Psoas muscle (tissue), 8 donors: ENCODE data around the gene DRC1. TPM values are rescaled to one million over a fixed set of nuclear protein-coding genes. Genes with fewer than 3 reads are reported as not detected.

Experiments
- ATAC-seq, 4 donors: fragments of 200-7000 bp; cut with Tn5 transposase; one replicate each; pipeline ENCODE4 v1.9.1; 2020; ENCODE audit warnings: moderate library complexity in 3 of 4, mild to moderate bottlenecking in 2 of 4
- DNase-seq, 2 donors: peaks; one replicate each; pipeline ENCODE4 v3.0.0-alpha.2; 2020
- H3K27ac ChIP-seq: fragments of 200-600 bp; one replicate; pipeline ENCODE4 v1.8.0; 2022
- H3K27me3 ChIP-seq, 3 donors: fragments of 200-600 bp in 1 of 3; one replicate each; pipeline versions ENCODE4 v1.6.1 to v1.8.0; 2013 to 2022; ENCODE audit warnings: low read length in 2 of 3, mild to moderate bottlenecking in 2 of 3, moderate library complexity in 1 of 3; ENCODE audit not compliant: insufficient read depth in 3 of 3
- H3K36me3 ChIP-seq, 2 donors: fragments of 200-600 bp in 1 of 2; one replicate each; pipeline versions ENCODE4 v1.6.1 to v1.8.0; 2013 to 2022; ENCODE audit warnings: low read depth in 1 of 2, mild to moderate bottlenecking in 1 of 2, moderate library complexity in 1 of 2; ENCODE audit not compliant: insufficient read depth in 1 of 2
- H3K4me1 ChIP-seq: fragments of 200-600 bp; one replicate; pipeline ENCODE4 v1.8.0; 2022
- H3K4me3 ChIP-seq: fragments of 200-600 bp; one replicate; pipeline ENCODE4 v1.8.0; 2022; ENCODE audit warnings: mild to moderate bottlenecking
- H3K9me3 ChIP-seq: fragments of 200-600 bp; one replicate; pipeline ENCODE4 v1.8.0; 2022
- CTCF ChIP-seq: fragments of 200-600 bp; IDR thresholded peaks from one replicate; pipeline ENCODE4 v1.8.0; 2022; ENCODE audit warnings: antibody characterized with exemption
- WGBS, 3 donors: extraction: QIAGEN DNeasy Blood & Tissue Kit; methylation state at CpG; one replicate each; pipeline versions ENCODE4 v1.1.6 to v1.1.7; 2013; 5-methylcytosine and 5-hydroxymethylcytosine counted together
- intact Hi-C, 2 donors: fragments of 100-400 bp; cut with DNase I; formaldehyde crosslinking; loops; one replicate each; pipeline versions ENCODE4 v1.11.0 to v1.14.2; 2022
- polyA plus RNA-seq, 3 donors: library from polyadenylated mRNA; stranded (reverse); fragments of 200-250 nt; gene quantifications; one replicate each; pipeline ENCODE4 v1.2.3, GENCODE V29; 2013
- total RNA-seq, 4 donors: library from RNA; stranded (reverse); fragmentation: NEBNext Ultra II Directional in 2 of 4; extraction: Animal tissue kit (Norgen Biotek cat#: 25700) in 2 of 4; gene quantifications; one replicate each; pipeline versions ENCODE4 v1.2.1 to v1.2.4, GENCODE V29; 2021 to 2023
- donor health status: healthy with polysubstance abuse.
- donor health status: DM: no; HTN: no; CAD: no; lungs with moderate emphysema.
- donor health status: Bipolar disorder and iron deficiency.
- donor health status: healthy.
- donor health status: DM: yes; HTN: yes; CAD: no.
- donor health status: DM: no; HTN: no; CAD: no.
- donor health status: DM: no; HTN: no; CAD: no.
- donor health status: DM: yes; HTN: yes; CAD: no.

Gene DRC1
- total and polyA plus RNA-seq, 7 donors, result 0.04 to 0.15 (median 0.08) TPM; not detected in 3

GRCh38 chr2:26428846-26429245, 27.1 kb downstream of the DRC1 start:
- no peaks in the 10 kb centered on the region for H3K36me3 ChIP-seq
- TF ChIP-seq CTCF, result no peak
- H3K4me1 ChIP-seq, result no peaks in the 10 kb centered on the region
- no peak overlapping the region for H3K4me3 ChIP-seq
- WGBS, 3 donors, result 92 to 97% (median 92%) methylated on average over 2 of the region's 2 CpGs
- DNase-seq (no peak), ATAC-seq (no peak)
- no peaks in the 10 kb centered on the region for H3K27me3 ChIP-seq
- intact Hi-C loops, result loop anchor here in 1 of 2 donors (10.0 kb wide), 1 partner anchor 1564 kb away; no protein-coding TSS in a partner anchor
- H3K27ac ChIP-seq, result no peak overlapping the region
- H3K9me3 ChIP-seq, result no peaks in the 10 kb centered on the region

- intact Hi-C loops, result loop anchor here in 1 of 2 donors (10.0 kb wide), 1 partner anchor 1565 kb away; no protein-coding TSS in a partner anchor
- Histone ChIP-seq H3K36me3 (no peaks in the 10 kb centered on the region), H3K4me1 (no peaks in the 10 kb centered on the region), H3K27me3 (no peaks in the 10 kb centered on the region), H3K4me3 (no peak overlapping the region), H3K27ac (no peak overlapping the region), H3K9me3 (no peaks in the 10 kb centered on the region)
- peak in 3 of 4 donors; percentile 78 to 95 (median 87) for ATAC-seq
- WGBS, 3 donors, result 30 to 41% (median 34%) methylated on average over 8 of the region's 8 CpGs
- no peak for TF ChIP-seq CTCF
- peak in 1 of 2 donors; percentile 64 for DNase-seq
Measured at GRCh38 chr2:26429779-26430578, 28.3 kb downstream of the DRC1 start.

GRCh38 chr2:26430826-26431225, 29.1 kb downstream of the DRC1 start:
- DNase-seq (no peak), ATAC-seq (no peak)
- no peak overlapping the region for H3K4me3 ChIP-seq
- no peaks in the 10 kb centered on the region for H3K4me1 ChIP-seq
- no peaks in the 10 kb centered on the region for H3K36me3 ChIP-seq
- H3K9me3 ChIP-seq, result no peaks in the 10 kb centered on the region
- no peak overlapping the region for H3K27ac ChIP-seq
- 73 to 86% (median 81%) methylated on average over 7 of the region's 7 CpGs for WGBS, 3 donors
- intact Hi-C loops, result no loop called here
- no peak for TF ChIP-seq CTCF
- H3K27me3 ChIP-seq, result no peaks in the 10 kb centered on the region

DNA sequence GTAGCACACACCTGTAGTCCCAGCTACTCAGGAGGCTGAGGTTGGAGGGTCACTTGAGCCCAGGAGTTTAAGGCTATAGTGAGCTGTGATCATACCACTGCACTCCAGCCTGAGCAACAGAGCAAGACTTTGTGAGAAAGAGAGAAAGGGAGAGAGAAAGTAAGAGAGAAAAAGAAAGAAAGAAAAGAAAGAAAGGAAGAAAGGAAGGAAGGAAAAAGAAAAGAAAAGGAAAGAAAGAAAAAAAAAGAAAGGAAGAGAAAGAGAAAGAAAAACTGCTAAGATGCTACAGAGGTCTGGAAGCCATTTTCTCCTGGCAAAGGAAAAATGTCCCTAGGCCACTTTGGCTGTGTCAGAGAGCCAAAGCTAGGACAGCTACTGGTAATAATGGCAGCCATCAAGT, 30.6 kb downstream of the DRC1 start:
- no peaks in the 10 kb centered on the region for H3K27me3 ChIP-seq
- DNase-seq (no peak), ATAC-seq (no peak)
- H3K4me1 ChIP-seq, result no peaks in the 10 kb centered on the region
- no peak overlapping the region for H3K4me3 ChIP-seq
- no peak overlapping the region for H3K27ac ChIP-seq
- no peaks in the 10 kb centered on the region for H3K36me3 ChIP-seq
- H3K9me3 ChIP-seq, result no peaks in the 10 kb centered on the region
- no peak for TF ChIP-seq CTCF
- intact Hi-C loops, result no loop called here
